Astrocyte of the spinal cord (primary cell): ENCODE data around the gene RPL12.

ENCODE experiments used
- DNase-seq: peaks from one replicate; pipeline ENCODE4 v3.0.0; 2011; ENCODE audit warnings: low read depth, low spot score
- H3K4me3 ChIP-seq: 2 replicates; pipeline ENCODE4 v1.5.1; 2011; ENCODE audit warnings: low read depth, mild to moderate bottlenecking, low read length, moderate library complexity
- CTCF ChIP-seq: IDR thresholded peaks from 2 replicates; pipeline ENCODE4 v1.5.1; 2012; ENCODE audit warnings: low read depth, mild to moderate bottlenecking, low read length, inconsistent platforms
- in situ Hi-C: cut with HindIII; loops from 2 replicates; pipeline ENCODE4 v1.10.0; 2017; ENCODE audit warnings: low sequenced_read_pairs

RPL12 gene

GRCh38 chr9:127495884-127496555 is 44.8 kb upstream of the RPL12 start:
- DNase-seq, result no peak
- in situ Hi-C loops, result no loop called here
- no peak overlapping the region for H3K4me3 ChIP-seq
- no peak for TF ChIP-seq CTCF

- H3K4me3 ChIP-seq, result no peak overlapping the region
- TF ChIP-seq CTCF, result no peak
- no peak for DNase-seq
- in situ Hi-C loops, result no loop called here
Observed at GRCh38 chr9:127494304-127494702, 43.1 kb upstream of the RPL12 start.

DNA sequence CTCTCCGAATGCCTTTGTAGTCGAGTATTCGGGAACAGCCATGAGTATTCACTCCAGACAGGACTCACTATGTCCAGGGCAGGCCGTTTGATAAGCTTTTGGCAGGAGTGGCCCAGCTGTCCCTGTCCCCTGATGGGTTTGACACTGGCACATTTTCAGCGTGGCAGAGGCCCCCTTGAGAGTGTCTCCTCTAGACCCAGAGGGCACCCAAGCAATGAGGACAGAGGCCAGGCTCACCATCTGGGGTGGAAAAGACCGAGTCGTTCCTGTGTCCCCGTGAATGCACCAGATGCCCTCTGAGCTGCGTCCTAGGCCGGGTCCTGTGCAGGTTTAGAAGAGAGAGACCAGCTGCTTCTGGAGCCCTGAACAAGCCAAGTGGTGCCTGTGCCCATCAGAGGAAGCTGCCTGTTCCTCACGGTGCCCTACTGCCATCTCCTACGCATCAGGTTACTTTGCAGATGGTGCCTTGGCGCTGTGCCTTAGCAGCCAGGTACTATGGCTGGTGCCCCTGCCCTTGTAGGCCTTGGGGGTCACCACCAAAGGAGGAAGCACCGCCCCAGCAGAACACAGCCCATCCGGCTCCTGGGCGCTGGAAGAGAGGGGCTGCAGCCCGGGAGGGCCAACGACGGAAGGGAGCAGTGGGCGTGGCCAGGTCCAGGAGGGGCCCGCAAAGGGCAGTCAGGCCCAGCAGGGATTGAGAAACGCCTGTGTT is 42.5 kb upstream of the RPL12 start:
- DNase-seq, result no peak
- in situ Hi-C loops, result no loop called here
- no peak overlapping the region for H3K4me3 ChIP-seq
- TF ChIP-seq CTCF, result no peak

DNA sequence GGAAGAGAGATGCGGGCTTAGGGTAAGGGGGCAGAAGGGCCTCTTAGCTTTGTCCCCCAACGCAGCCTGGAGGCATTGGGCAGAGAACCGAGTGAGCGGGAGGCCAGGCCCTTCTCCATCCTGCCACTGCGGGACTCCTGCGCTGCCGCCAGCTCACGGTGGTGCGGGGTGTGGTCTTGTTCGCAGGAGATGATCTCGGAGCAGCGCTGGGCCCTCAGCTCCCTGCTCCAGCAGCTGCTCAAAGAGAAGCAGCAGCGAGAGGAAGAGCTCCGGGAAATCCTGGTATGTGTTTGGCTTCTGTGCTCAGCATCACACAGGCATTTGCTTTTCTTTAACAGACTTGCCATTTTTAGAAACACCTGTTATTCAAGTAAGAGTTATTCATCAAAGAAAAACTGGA is 41.4 kb upstream of the RPL12 start:
- no peak for TF ChIP-seq CTCF
- DNase-seq, result no peak
- in situ Hi-C loops, result no loop called here
- H3K4me3 ChIP-seq, result no peak overlapping the region

GRCh38 chr9:127491516-127491915 is 40.3 kb upstream of the RPL12 start:
- DNase-seq, result no peak
- H3K4me3 ChIP-seq, result no peak overlapping the region
- in situ Hi-C loops, result no loop called here
- no peak for TF ChIP-seq CTCF

DNA sequence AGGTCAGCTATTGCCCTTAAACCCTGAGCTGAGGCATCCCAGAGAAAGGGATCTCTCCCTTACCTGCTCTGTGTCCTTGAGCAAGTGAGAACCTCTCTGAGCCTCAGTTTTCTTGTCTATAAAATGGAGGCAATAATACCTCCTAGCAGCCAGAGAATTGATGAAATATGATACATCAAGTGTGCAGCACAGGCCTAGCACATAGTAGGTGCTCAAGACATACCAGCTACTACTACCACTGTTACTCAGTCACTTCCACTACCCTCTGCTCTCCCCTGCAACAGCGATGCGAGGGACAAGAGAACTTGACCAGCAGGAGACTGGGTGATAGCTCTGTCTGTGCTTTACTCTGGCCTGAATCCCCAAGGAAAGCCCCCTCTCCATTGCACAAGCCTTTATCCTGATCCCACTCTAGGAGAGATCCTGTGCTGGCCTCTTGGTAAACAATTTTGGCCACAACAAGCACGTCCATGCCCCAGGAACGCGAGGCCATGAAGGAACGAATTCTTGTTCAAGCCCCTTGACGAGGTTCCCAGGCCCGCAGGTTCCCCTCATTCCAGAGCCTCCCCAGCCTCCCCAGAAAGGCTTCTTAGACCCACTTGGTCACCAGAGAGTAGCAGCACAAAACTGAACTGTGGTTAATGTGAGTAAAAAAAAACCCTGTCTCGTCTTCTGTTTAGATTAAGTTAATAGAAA is 39.5 kb upstream of the RPL12 start:
- no peak overlapping the region for H3K4me3 ChIP-seq
- no peak for TF ChIP-seq CTCF
- in situ Hi-C loops, result no loop called here
- no peak for DNase-seq
